Activated naive CD4-positive, alpha-beta T cell treated with anti-CD3 and anti-CD28 coated beads, Interleukin-2, amount 50 U/mL, for 16 hours (primary cell): Measurements from ENCODE around the gene ZNF391.
"Not testable (repeated sequence)": the region's sequence is repeated elsewhere in the genome, so short reads cannot be mapped to it uniquely, and the experiment has no call there.

ENCODE experiments used
- DNase-seq: peaks from one replicate; pipeline ENCODE4 v3.0.0-alpha.2; 2020

ZNF391 gene

GRCh38 chr6:27388293-27389197 lies at the start of gene ZNF391:
Gene ZNF391 (plus strand): TSS chr6:27388759. CDS start chr6:27400371, 11,612 bp downstream.
- DNase-seq: peak; percentile 72

- no peak for DNase-seq
These were observed 35.7 kb upstream of the ZNF391 start for GRCh38 chr6:27352850-27353249.

- no peak for DNase-seq
These were observed 29.8 kb upstream of the ZNF391 start for GRCh38 chr6:27358786-27359185.

GRCh38 chr6:27359231-27359630 lies 29.3 kb upstream of the ZNF391 start:
- no peak for DNase-seq

GRCh38 chr6:27368202-27368601 lies 20.4 kb upstream of the ZNF391 start:
- no peak for DNase-seq

- DNase-seq: no peak
These were observed 18.2 kb upstream of the ZNF391 start for GRCh38 chr6:27370391-27370790.

- DNase-seq: peak; percentile 79
These were observed 13.5 kb upstream of the ZNF391 start for GRCh38 chr6:27374824-27375612.

GRCh38 chr6:27375613-27376079 lies 12.9 kb upstream of the ZNF391 start:
- DNase-seq: no peak

GRCh38 chr6:27378406-27378805 lies 10.2 kb upstream of the ZNF391 start:
- DNase-seq: not testable (repeated sequence)

GRCh38 chr6:27381001-27381400 lies 7.6 kb upstream of the ZNF391 start:
- DNase-seq: not testable (repeated sequence)

GRCh38 chr6:27383011-27383410 lies 5.5 kb upstream of the ZNF391 start:
- DNase-seq: no peak

- DNase-seq: no peak
These were observed 5.1 kb upstream of the ZNF391 start for GRCh38 chr6:27383481-27383880.

GRCh38 chr6:27392623-27393022 lies 4.1 kb downstream of the ZNF391 start:
- DNase-seq: no peak

GRCh38 chr6:27394073-27394472 lies 5.5 kb downstream of the ZNF391 start:
- DNase-seq: no peak

GRCh38 chr6:27400877-27401642 lies 12.5 kb downstream of the ZNF391 start:
- DNase-seq: no peak

GRCh38 chr6:27406085-27406484 lies 17.5 kb downstream of the ZNF391 start:
- DNase-seq: no peak

- no peak for DNase-seq
These were observed 18.7 kb downstream of the ZNF391 start for GRCh38 chr6:27407153-27407814.

- no peak for DNase-seq
These were observed 25.7 kb downstream of the ZNF391 start for GRCh38 chr6:27414300-27414699.

- DNase-seq: no peak
These were observed 26.4 kb downstream of the ZNF391 start for GRCh38 chr6:27414996-27415395.

- no peak for DNase-seq
These were observed 27.3 kb downstream of the ZNF391 start for GRCh38 chr6:27415898-27416297.

GRCh38 chr6:27419363-27419762 lies 30.8 kb downstream of the ZNF391 start:
- DNase-seq: no peak

GRCh38 chr6:27422651-27423332 lies 34.2 kb downstream of the ZNF391 start:
- DNase-seq: no peak
